K562 (cell line): ENCODE results near the gene SPINK14. TPM values are rescaled to one million over a fixed set of nuclear protein-coding genes. Genes with fewer than 3 reads are reported as not detected.

Experiments
- ATAC-seq: fragments of 200-7000 bp; cut with Tn5 transposase; 3 replicates; pipeline ENCODE4 v1.9.1; 2020; ENCODE audit warnings: moderate library complexity
- BruUV-seq: library from RNA; stranded (reverse); fragments of 400-500 nt; replicated peaks from 2 replicates; lab custom pipeline; 2021; lab: Mats Ljungman, UMichigan
- CTCF ChIA-PET: fragments of 300-600 bp; formaldehyde crosslinking; extraction: SDS; loops from one replicate; lab custom pipeline; 2021; ENCODE audit warnings: low intra/inter-chr PET ratio; lab: Yijun Ruan, JAX
- POLR2A ChIA-PET: fragments of 300-600, 350-650 bp; sonication (Branson Sonifier 250); formaldehyde crosslinking; extraction: SDS; loops from one replicate; lab custom pipeline; 2021; ENCODE audit warnings: antibody characterized with exemption, inconsistent platforms; lab: Yijun Ruan, JAX
- DNase-seq, 4 experiments: peaks; one replicate each; pipeline versions ENCODE4 v3.0.0 to v3.0.0-alpha.2; 2011 to 2018; ENCODE audit warnings: low spot score in 3 of 4, mixed read lengths in 3 of 4; ENCODE audit errors: extremely low read depth in 1 of 4
- FAIRE-seq: peaks from 2 replicates; lab custom pipeline; 2011; peaks lifted over from hg19 to GRCh38; lab: Jason Lieb, UNC
- H2AFZ ChIP-seq: 2 replicates; pipeline ENCODE4 v1.6.0; 2011; ENCODE audit warnings: low read depth, low read length, control low read depth, inconsistent platforms
- H3K27ac ChIP-seq: fragments of 200-600 bp; 3 replicates; pipeline ENCODE4 v1.8.0; 2011; ENCODE audit warnings: low read depth, mild to moderate bottlenecking, control low read depth, inconsistent platforms, low read length, moderate library complexity, mixed read lengths; ENCODE audit errors: extremely low read depth
- H3K27me3 ChIP-seq, 2 experiments: fragments of 300-600 bp in 1 of 2; 2 replicates in 1 of 2; 3 replicates in 1 of 2; pipeline versions ENCODE4 v1.6.0 to v1.8.0; 2011; ENCODE audit warnings: inconsistent platforms in 2 of 2, low read length in 2 of 2, mild to moderate bottlenecking in 1 of 2, mixed read lengths in 1 of 2, moderate library complexity in 1 of 2; ENCODE audit not compliant: control insufficient read depth in 2 of 2, insufficient read depth in 2 of 2
- H3K36me3 ChIP-seq: fragments of 300-600 bp; 3 replicates; pipeline ENCODE4 v1.8.0; 2011; ENCODE audit warnings: mild to moderate bottlenecking, low read length, inconsistent platforms; ENCODE audit not compliant: control insufficient read depth, insufficient read depth
- H3K4me1 ChIP-seq, 2 experiments: fragments of 200-600 bp in 1 of 2; replicated peaks in 1 of 2; 2 replicates in 1 of 2; 3 replicates in 1 of 2; pipeline versions ENCODE4 v1.5.1 to v1.8.0; 2011; ENCODE audit warnings: inconsistent platforms in 2 of 2, low read length in 2 of 2, mild to moderate bottlenecking in 1 of 2, mixed read lengths in 1 of 2, moderate library complexity in 1 of 2; ENCODE audit not compliant: control insufficient read depth in 2 of 2, insufficient read depth in 2 of 2
- H3K4me2 ChIP-seq: 2 replicates; pipeline ENCODE4 v1.6.1; 2011; ENCODE audit warnings: low read length, control low read depth, inconsistent platforms, mixed read lengths; ENCODE audit not compliant: insufficient read depth
- H3K4me3 ChIP-seq: fragments of 200-600 bp; sonication (generic), shearing (Covaris generic); 2 replicates; pipeline ENCODE4 v1.5.1; 2016; ENCODE audit warnings: control low read depth, inconsistent platforms
- H3K79me2 ChIP-seq: fragments of 200-600 bp; 3 replicates; pipeline ENCODE4 v1.8.0; 2011; ENCODE audit warnings: low read length, inconsistent platforms; ENCODE audit not compliant: control insufficient read depth, insufficient read depth
- H3K9ac ChIP-seq, 2 experiments: 2 replicates each; pipeline versions ENCODE4 v1.6.0 to v1.6.1; 2011; ENCODE audit warnings: low read depth in 2 of 2, low read length in 2 of 2, control low read depth in 1 of 2, inconsistent platforms in 1 of 2, mild to moderate bottlenecking in 1 of 2, mixed read lengths in 1 of 2; ENCODE audit not compliant: insufficient read depth in 1 of 2
- H3K9me1 ChIP-seq: one replicate; pipeline ENCODE4 v1.6.0; 2011; ENCODE audit warnings: inconsistent platforms, mild to moderate bottlenecking, low read length, moderate library complexity; ENCODE audit not compliant: control insufficient read depth, insufficient read depth
- H3K9me3 ChIP-seq: replicated peaks from 2 replicates; pipeline ENCODE4 v1.5.1; 2011; ENCODE audit warnings: low read depth, low read length, inconsistent platforms; ENCODE audit not compliant: control insufficient read depth, insufficient read depth
- H4K20me1 ChIP-seq: replicated peaks from 2 replicates; pipeline ENCODE4 v1.6.1; 2011; ENCODE audit warnings: low read length, inconsistent platforms, mixed read lengths; ENCODE audit not compliant: control insufficient read depth, insufficient read depth
- MAFG ChIP-seq: fragments of 450-650 bp; conservative IDR thresholded peaks from 2 replicates; pipeline ENCODE4 v1.6.1; 2016; ENCODE audit warnings: missing genetic modification characterization, missing compliant biosample characterization
- NELFE ChIP-seq: IDR thresholded peaks from 2 replicates; pipeline ENCODE4 v1.6.1; 2011; ENCODE audit warnings: mild to moderate bottlenecking; ENCODE audit not compliant: insufficient read depth, insufficient read length
- PRMT5 ChIP-seq: sonication (generic); formaldehyde crosslinking; IDR thresholded peaks from 2 replicates; pipeline ENCODE4 v1.5.0; 2020; ENCODE audit warnings: missing genetic modification reagents
- SREBF2 ChIP-seq: sonication (generic); formaldehyde crosslinking; IDR thresholded peaks from 2 replicates; pipeline ENCODE4 v1.4.0; 2020; ENCODE audit warnings: mild to moderate bottlenecking, missing genetic modification reagents
- ZNF12 ChIP-seq: sonication (generic); formaldehyde crosslinking; IDR thresholded peaks from 2 replicates; pipeline ENCODE4 v1.4.0; 2020; ENCODE audit warnings: mild to moderate bottlenecking, missing genetic modification reagents
- ZNF395 ChIP-seq: fragments of 200-800 bp; sonication (Bioruptor generic); IDR thresholded peaks from 2 replicates; pipeline ENCODE4 v1.6.1; 2017; ENCODE audit warnings: missing genetic modification characterization, missing compliant biosample characterization
- WGBS: fragments of 100-300 bp; shearing (Covaris generic); methylation state at CpG from one replicate; pipeline ENCODE4 v1.1.6; 2016; ENCODE audit warnings: low coverage, mixed read lengths; ENCODE audit not compliant: insufficient coverage; ENCODE audit errors: missing lambda C conversion rate; 5-methylcytosine and 5-hydroxymethylcytosine counted together
- in situ Hi-C: fragments of 300-500 bp; cut with MboI; formaldehyde crosslinking; loops from 4 replicates; pipeline ENCODE4 v1.15.0; 2018; ENCODE audit warnings: inconsistent platforms, mixed read lengths
- intact Hi-C: fragments of 100-400 bp; cut with micrococcal nuclease; formaldehyde crosslinking; loops from 2 replicates; pipeline ENCODE4 v1.14.2; 2022
- polyA plus RNA-seq, 8 experiments: library from polyadenylated mRNA; depleted of rRNA in 4 of 8; stranded (reverse) in 5 of 8; unstranded in 3 of 8; fragments of >200 nt; fragmentation: Nextera tagmentation in 2 of 8; fragmentation: Illumina TruSeq in 1 of 8; extraction: Ambion mirVana in 2 of 8; extraction: Trizol in 1 of 8; gene quantifications; 2 replicates each; pipeline versions ENCODE4 v1.2.1 to v1.2.3, GENCODE V29; 2011 to 2014; ENCODE audit warnings: inconsistent platforms in 1 of 8, missing spikeins in 1 of 8
- total RNA-seq, 7 experiments: library from RNA; depleted of rRNA in 6 of 7; stranded (reverse); fragments of >200 nt in 6 of 7; fragmentation: Illumina TruSeq in 2 of 7; extraction: Trizol in 2 of 7; gene quantifications; 2 replicates each; pipeline versions ENCODE4 v1.2.1 to v1.2.3, GENCODE V29; 2011 to 2021; ENCODE audit warnings: low replicate concordance in 1 of 7

SPINK14 gene
- total and polyA plus RNA-seq, 9 of the 15 experiments (the other 6 are each of a cell fraction or from before 2014, with no cell fraction given), result not detected

DNA sequence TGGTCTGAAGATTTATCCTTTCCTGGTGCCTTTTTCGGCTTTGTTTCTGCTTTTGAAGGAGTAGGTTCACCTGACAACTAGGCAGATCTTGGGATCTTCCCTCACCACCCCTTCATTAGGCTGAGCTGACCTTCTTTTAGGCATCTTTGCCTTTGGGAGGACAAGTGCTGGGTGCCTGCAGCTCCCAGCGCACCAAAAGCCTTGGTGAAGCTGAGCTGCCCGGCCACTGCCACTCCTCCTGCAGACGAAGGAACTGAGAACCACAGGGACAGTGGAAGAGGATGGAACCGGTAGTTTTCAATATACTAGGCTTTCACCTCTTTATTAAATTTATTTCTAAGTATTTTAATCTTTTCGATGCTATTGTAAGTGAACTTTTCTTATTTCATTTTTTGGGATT is 53.2 kb downstream of the SPINK14 start:
- Histone ChIP-seq H3K9ac (no peak overlapping the region), H3K4me2 (no peak overlapping the region), H3K27me3 (no peaks in the 10 kb centered on the region), H4K20me1 (no peaks in the 10 kb centered on the region), H3K79me2 (no peaks in the 10 kb centered on the region), H3K36me3 (no peaks in the 10 kb centered on the region), H3K27ac (no peak overlapping the region), H3K4me3 (no peak overlapping the region), H3K4me1 (no peaks in the 10 kb centered on the region), H3K9me1 (no peaks in the 10 kb centered on the region), H3K9me3 (no peaks in the 10 kb centered on the region), H2AFZ (no peak overlapping the region)
- FAIRE-seq (no peak), DNase-seq (no peak), ATAC-seq (no peak)
- in situ Hi-C loops (no loop called here), intact Hi-C loops (no loop called here)
- no peak for TF ChIP-seq MAFG (tag)
- no TSS peak for BruUV-seq
- ChIA-PET CTCF (no interaction called here), POLR2A (interaction anchor here (0.9 to 1.5 kb wide), 2 partner anchors 10 to 18 kb away, joined by 3 read pairs; partner anchors contain the start of gene SPINK6)
- WGBS, result 16% methylated on average over 6 of the region's 6 CpGs

DNA sequence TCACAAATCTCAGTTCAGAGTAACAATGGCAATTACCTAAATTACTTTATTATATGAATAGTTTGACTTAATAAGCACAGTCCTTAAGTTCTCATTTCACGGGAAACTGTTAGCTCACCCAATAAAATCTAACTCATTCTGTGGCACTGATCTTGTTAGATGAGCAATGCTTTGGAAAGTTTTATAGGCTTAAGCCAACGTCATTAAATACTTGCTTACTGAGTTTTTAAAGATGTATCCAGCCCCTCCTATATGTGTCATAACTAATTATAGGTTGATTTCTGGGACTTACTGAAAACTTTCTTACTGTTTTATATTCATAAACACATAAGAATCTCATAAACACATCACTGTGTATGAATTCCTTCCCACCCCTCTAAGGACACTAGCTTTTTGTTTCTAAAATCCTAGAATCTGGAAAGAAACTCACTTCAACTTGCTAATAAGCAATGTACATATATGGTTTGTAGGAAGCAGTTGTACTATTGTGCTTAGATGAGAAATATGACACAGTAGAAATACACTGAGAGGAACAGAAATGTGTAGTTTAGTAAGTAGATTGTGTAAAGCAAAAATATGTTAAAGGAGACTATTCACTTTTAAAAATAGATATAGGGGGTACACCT is 55.9 kb downstream of the SPINK14 start:
- Histone ChIP-seq H3K27me3 (no peaks in the 10 kb centered on the region), H3K9me1 (no peaks in the 10 kb centered on the region), H3K36me3 (no peaks in the 10 kb centered on the region), H3K9me3 (no peaks in the 10 kb centered on the region), H3K79me2 (no peaks in the 10 kb centered on the region), H3K27ac (no peak overlapping the region), H3K4me3 (no peak overlapping the region), H4K20me1 (no peaks in the 10 kb centered on the region), H2AFZ (no peak overlapping the region), H3K4me1 (no peaks in the 10 kb centered on the region), H3K4me2 (no peak overlapping the region), H3K9ac (no peak overlapping the region)
- TF ChIP-seq ZNF12, result no peak
- no peak for TF ChIP-seq SREBF2
- TF ChIP-seq ZNF395 (CRISPR knock-in tag), result no peak
- TF ChIP-seq PRMT5, result no peak
- TF ChIP-seq NELFE, result no peak
- WGBS, result 8% methylated on average over 2 of the region's 2 CpGs
- FAIRE-seq (no peak), ATAC-seq (no peak), DNase-seq (no peak)
- no TSS peak for BruUV-seq
- ChIA-PET POLR2A (no interaction called here), CTCF (no interaction called here)
- in situ Hi-C loops, result no loop called here
- intact Hi-C loops, result no loop called here
